ENCODE data around the gene TMEM266. TPM values are rescaled to one million over a fixed set of nuclear protein-coding genes. Genes with fewer than 3 reads are reported as not detected.

The TMEM266 gene
- total RNA-seq, 1 donor from 2014 or later: 8.1 TPM

DNA sequence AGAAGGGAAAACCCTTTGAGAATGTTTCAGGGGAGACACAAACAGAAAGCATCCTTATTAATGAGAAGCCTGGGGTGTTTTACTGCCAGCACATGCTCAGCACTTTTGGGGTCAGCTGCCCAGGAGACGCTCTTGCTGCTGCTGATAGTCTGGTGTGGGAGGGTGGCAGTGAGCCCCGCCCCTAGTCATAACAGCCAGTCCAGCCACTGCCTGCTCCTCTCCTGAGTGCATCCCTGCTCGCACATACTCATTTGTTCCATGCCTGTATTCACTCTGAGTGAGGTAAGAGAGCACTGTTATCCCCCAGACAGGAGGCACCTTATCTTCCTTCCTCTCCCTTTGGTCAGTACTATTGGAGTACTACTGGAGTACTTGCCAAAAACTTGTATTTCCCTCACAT is 150.2 kb downstream of the TMEM266 start:
- Mint-ChIP-seq H3K36me3 (ENCODE audit: low read depth, unreplicated experiment) (peaks cover 21% of the 10 kb centered on the region), H3K4me1 (ENCODE audit: unreplicated experiment) (peaks cover 4% of the 10 kb centered on the region), H3K27ac (ENCODE audit: unreplicated experiment) (no peak overlapping the region), H3K27me3 (ENCODE audit: unreplicated experiment) (peaks cover 5% of the 10 kb centered on the region), H3K9me3 (ENCODE audit: unreplicated experiment) (no peaks in the 10 kb centered on the region), H3K4me3 (ENCODE audit: unreplicated experiment) (no peak overlapping the region)
- TF ChIP-seq, protein P1, sequence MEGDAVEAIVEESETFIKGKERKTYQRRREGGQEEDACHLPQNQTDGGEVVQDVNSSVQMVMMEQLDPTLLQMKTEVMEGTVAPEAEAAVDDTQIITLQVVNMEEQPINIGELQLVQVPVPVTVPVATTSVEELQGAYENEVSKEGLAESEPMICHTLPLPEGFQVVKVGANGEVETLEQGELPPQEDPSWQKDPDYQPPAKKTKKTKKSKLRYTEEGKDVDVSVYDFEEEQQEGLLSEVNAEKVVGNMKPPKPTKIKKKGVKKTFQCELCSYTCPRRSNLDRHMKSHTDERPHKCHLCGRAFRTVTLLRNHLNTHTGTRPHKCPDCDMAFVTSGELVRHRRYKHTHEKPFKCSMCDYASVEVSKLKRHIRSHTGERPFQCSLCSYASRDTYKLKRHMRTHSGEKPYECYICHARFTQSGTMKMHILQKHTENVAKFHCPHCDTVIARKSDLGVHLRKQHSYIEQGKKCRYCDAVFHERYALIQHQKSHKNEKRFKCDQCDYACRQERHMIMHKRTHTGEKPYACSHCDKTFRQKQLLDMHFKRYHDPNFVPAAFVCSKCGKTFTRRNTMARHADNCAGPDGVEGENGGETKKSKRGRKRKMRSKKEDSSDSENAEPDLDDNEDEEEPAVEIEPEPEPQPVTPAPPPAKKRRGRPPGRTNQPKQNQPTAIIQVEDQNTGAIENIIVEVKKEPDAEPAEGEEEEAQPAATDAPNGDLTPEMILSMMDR (IDR thresholded peaks at IDR 0.05; ENCODE audit: unreplicated experiment): no peak
- no peak for DNase-seq (ENCODE audit: low spot score)

DNA sequence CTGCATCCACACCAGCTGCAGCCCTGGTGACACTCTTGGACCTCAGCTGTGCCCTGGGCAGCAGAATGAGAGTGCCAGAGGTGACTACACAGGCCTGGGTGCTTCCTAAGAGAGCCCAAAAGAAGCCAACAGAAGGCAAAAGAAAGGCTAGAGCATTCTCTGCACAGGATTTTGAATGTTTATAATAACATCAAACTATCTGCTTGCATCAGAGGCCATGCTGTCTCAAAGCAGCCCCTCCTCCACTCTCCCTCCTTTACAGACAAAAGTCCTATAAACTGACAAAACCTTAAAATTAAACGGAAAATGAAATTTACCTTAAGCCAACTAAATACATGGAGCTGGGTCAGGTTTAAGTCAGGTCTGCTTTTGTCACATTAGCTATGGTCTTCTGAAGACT is 155.8 kb downstream of the TMEM266 start:
- TF ChIP-seq, protein P1 (IDR thresholded peaks at IDR 0.05; ENCODE audit: unreplicated experiment): no peak
- no peaks in the 10 kb centered on the region for H3K9me3 Mint-ChIP-seq (ENCODE audit: unreplicated experiment)
- DNase-seq (ENCODE audit: low spot score): no peak
- H3K36me3 Mint-ChIP-seq (ENCODE audit: low read depth, unreplicated experiment): peaks cover 29% of the 10 kb centered on the region
- H3K27me3 Mint-ChIP-seq (ENCODE audit: unreplicated experiment): peaks cover 5% of the 10 kb centered on the region
- no peak overlapping the region for H3K27ac Mint-ChIP-seq (ENCODE audit: unreplicated experiment)
- H3K4me3 Mint-ChIP-seq (ENCODE audit: unreplicated experiment): peak overlapping the region; percentile 66
- H3K4me1 Mint-ChIP-seq (ENCODE audit: unreplicated experiment): no peaks in the 10 kb centered on the region

DNA sequence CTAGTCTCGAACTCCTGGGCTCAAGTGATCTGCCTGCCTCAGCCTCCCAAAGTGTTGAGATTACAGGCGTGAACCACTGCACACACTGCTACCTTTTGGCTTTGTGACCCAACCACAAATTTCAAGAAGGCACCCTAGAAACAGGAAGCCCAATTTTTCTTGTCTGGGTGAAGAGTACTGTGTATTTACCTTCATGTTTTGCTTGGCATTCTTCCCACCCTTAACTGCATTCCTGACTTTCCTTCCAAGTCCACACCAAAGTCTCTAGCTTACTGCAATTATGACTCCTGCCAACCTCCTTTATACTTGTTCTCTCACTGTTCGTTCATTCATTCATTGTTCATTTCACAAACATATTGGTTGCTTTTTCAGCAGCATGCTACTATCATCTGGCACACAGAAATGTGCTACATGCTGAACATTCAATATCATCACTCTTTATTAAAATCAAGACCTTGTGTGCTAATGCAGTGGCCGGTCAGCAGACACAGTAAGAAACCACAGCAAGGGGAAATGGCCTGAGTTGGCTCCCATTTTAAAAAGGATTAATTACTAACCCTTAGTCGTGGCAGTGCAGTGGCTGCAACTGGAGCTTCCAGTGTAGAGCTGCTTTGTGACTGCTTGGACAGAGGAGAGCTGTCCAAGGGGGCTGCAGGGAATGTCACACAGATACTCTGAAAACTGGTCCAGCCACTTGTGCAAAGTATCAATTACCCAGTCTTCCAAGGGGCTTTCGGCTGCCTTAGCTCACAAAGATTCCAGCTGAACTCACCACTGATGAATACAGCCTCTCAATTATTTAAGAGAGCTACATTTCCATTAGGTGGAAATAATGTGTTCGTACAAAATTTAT is 157.5 kb downstream of the TMEM266 start:
- Mint-ChIP-seq H3K4me3 (ENCODE audit: unreplicated experiment) (no peak overlapping the region), H3K36me3 (ENCODE audit: low read depth, unreplicated experiment) (peaks cover 25% of the 10 kb centered on the region), H3K4me1 (ENCODE audit: unreplicated experiment) (no peaks in the 10 kb centered on the region), H3K27me3 (ENCODE audit: unreplicated experiment) (peaks cover 5% of the 10 kb centered on the region), H3K9me3 (ENCODE audit: unreplicated experiment) (no peaks in the 10 kb centered on the region), H3K27ac (ENCODE audit: unreplicated experiment) (no peak overlapping the region)
- TF ChIP-seq, protein P1 (IDR thresholded peaks at IDR 0.05; ENCODE audit: unreplicated experiment): no peak
- no peak for DNase-seq (ENCODE audit: low spot score)

DNA sequence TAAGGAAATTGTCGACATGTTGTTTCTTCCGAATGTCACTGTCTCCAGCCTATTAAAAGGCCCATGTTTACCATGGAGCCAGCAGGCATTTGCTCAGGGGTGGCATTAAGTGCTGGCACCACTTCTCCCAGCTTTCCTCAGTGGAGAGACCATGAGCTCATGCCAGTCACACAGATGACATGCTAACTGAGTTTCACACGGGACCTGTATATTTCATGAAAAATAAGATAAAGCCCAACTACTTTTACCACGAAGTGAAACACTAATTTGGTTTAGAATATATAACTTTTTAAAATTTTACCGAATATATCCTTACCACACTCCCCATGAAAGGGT is 158.1 kb downstream of the TMEM266 start:
- no peaks in the 10 kb centered on the region for H3K4me1 Mint-ChIP-seq (ENCODE audit: unreplicated experiment)
- no peaks in the 10 kb centered on the region for H3K9me3 Mint-ChIP-seq (ENCODE audit: unreplicated experiment)
- peaks cover 22% of the 10 kb centered on the region for H3K36me3 Mint-ChIP-seq (ENCODE audit: low read depth, unreplicated experiment)
- DNase-seq (ENCODE audit: low spot score): no peak
- H3K27me3 Mint-ChIP-seq (ENCODE audit: unreplicated experiment): peaks cover 5% of the 10 kb centered on the region
- TF ChIP-seq, protein P1 (IDR thresholded peaks at IDR 0.05; ENCODE audit: unreplicated experiment): no peak
- H3K4me3 Mint-ChIP-seq (ENCODE audit: unreplicated experiment): no peak overlapping the region
- H3K27ac Mint-ChIP-seq (ENCODE audit: unreplicated experiment): no peak overlapping the region

DNA sequence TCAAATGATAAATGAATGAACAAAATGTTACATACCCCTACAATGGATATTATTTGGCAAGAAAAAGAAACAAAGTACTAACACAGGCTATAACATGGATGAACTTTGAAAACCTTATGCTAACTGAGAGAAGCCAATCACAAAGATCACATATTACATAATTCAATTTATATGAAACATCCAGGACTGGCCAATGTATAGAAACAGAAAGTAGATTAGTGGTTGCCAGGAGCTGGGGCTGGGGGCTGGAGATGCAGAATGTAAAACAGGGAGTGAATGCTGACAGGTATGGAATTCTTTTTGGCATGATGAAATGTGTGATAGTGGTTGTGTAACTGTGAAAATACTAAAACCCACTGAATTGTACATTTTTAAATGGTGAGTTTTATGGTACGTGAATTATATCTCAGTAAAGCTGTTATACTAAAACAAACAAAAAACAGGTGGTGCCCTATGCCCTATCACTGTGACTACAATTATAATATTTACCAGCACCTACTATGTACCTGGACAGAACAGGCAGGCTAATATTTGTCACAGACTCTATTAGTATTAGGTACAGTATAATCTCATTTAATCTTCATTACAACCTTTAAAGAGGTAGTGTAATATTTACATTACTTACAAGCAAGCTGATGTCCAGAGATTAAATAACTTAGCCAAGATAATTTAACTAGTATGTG is 161.4 kb downstream of the TMEM266 start:
- H3K27ac Mint-ChIP-seq (ENCODE audit: unreplicated experiment): no peak overlapping the region
- no peaks in the 10 kb centered on the region for H3K9me3 Mint-ChIP-seq (ENCODE audit: unreplicated experiment)
- peaks cover 2% of the 10 kb centered on the region for H3K27me3 Mint-ChIP-seq (ENCODE audit: unreplicated experiment)
- no peak for DNase-seq (ENCODE audit: low spot score)
- peaks cover 21% of the 10 kb centered on the region for H3K36me3 Mint-ChIP-seq (ENCODE audit: low read depth, unreplicated experiment)
- TF ChIP-seq, protein P1 (IDR thresholded peaks at IDR 0.05; ENCODE audit: unreplicated experiment): no peak
- no peak overlapping the region for H3K4me3 Mint-ChIP-seq (ENCODE audit: unreplicated experiment)
- H3K4me1 Mint-ChIP-seq (ENCODE audit: unreplicated experiment): no peaks in the 10 kb centered on the region
